GM21717 (cell line): ENCODE results near the gene ENHO.

Source experiments
- ATAC-seq: cut with Tn5 transposase; IDR thresholded peaks from one replicate; pipeline ENCODE4 v1.9.1; 2021; ENCODE audit warnings: mild to moderate bottlenecking, moderate library complexity; ENCODE audit not compliant: unreplicated experiment

ENHO gene

DNA sequence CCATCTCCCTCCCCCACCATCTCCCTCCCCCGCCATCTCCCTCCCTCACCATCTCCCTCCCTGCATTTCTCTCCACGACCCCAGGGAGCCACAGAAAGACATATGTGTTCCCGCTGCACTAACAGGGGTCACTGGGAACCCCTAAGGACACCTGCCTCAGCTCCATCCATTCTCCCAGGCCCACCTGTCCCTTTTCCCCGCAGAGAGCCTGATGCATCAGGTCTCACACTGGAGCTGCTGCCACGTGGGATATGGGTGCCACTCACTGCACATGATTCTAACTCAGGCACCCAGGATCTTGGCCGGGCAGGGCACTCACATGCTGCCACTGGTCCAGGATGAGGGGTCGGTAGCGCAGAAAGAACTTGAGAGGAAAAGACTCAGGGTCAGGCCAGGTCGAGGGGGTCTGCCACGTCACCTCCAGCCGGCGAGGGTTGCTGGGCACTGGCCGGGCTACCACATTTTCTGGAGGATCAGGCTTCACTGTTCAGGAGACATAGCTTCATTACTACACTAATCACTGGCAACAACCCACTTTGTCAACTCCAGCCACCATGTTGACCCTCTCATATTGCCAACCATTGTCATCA lies 33.2 kb upstream of the ENHO start:
- ATAC-seq, result no peak

- ATAC-seq, result no peak
These were observed 32.7 kb upstream of the ENHO start for GRCh38 chr9:34555500-34555899.

GRCh38 chr9:34555002-34555348 lies 32.2 kb upstream of the ENHO start:
- no peak for ATAC-seq

- ATAC-seq, result no peak
These were observed 31.6 kb upstream of the ENHO start for GRCh38 chr9:34554211-34555001.

- no peak for ATAC-seq
These were observed 30.8 kb upstream of the ENHO start for GRCh38 chr9:34553511-34554021.

GRCh38 chr9:34552986-34553385 lies 30.2 kb upstream of the ENHO start:
- no peak for ATAC-seq

DNA sequence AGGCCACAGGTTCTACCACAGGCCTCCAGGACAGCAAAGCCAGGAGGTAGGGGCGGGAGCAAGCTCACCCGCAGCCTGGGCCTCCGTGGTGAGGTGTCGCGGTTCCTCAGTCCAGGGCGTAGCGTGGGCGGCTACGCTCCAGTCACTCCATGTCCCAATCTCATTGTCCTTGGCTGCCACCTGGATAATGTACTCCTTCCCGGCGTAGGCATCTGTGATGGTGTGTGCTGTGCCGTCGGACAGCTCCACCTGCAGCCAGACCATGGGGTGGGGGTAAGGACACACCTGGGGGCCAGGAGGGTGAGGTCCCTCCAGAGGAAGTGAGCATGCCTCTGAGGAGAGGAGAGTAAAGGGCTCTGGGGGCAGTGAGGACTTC lies 29.8 kb upstream of the ENHO start:
- ATAC-seq, result no peak

- ATAC-seq, result no peak
These were observed 29.2 kb upstream of the ENHO start for GRCh38 chr9:34551751-34552605.

DNA sequence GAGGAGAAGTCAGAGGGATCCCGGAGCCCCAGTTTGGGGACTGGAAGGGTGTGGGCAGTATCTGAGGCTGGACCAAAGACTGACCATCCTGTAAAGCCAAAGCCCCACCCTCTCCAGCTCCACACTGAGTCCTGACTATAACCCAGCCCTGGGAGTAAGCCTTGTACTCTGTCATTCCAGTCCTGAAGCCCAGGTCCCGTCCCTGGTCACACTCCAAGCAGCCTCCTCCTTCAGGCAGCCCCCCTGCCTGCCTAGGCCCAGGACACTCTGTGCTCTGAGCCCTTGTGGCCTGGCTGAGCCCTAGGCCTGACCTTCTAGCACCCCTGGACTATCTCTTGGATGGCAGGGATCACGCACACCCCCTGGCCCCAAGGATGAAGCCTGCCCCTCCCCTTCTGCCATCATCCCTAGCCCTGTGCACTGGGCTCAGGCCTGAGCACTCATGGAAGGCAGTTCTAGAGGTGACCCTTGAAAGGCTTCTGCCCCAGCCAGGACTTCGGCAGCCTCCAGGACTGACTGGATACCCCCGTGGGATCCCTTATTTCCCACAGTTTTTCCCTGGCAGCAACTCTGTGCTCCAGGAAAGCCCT lies 28.0 kb upstream of the ENHO start:
- ATAC-seq, result no peak

GRCh38 chr9:34550016-34550680 lies 27.4 kb upstream of the ENHO start:
- no peak for ATAC-seq

DNA sequence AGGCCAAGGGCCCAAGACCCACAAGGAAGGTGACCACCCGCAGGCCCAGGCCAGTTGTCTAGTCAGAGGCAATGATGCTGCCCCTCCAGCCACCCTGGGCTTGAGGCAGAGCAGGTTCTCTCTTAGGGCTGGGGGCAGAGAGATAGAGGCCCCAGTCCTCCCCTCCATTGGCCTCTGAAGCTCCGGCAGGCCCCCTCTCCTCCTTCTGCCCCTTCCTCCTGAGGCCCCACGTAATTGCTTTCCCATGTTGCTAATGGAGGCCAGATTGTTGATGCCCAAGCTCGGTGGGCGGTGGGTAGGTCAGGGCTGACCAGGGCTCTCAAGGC lies 26.6 kb upstream of the ENHO start:
- no peak for ATAC-seq

DNA sequence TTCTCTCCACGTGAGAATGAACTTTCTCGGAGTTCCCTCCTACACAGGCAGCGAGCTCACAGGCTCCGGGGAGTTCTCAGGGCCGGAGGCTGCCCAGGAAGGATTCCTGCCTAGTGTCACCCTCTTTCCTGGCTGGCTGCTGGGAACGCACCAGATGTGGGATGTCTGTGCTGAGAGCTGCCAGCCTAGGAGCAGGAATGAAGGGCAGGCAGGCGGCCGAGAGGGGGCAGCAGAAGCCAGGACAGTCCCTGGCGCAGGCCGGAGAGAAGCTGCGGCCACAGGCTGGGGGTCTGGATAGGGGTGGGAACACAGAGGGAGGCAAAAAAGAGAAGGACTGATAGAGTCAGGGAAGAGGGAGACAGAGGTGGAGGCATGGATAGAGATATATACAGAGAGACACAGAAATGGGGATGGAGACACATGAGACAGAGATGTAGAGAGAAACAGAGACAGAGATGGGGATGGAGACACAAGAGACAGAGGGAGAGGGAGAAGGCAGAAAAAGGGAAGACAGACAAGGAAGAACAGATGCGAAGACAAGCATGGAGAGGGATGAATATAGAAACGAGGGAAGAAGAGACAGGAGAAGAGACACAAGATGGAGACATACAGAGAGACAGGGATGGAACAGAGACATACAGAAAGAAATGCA lies 25.3 kb upstream of the ENHO start:
- no peak for ATAC-seq

GRCh38 chr9:34546834-34547827 lies 24.3 kb upstream of the ENHO start:
- ATAC-seq, result no peak

DNA sequence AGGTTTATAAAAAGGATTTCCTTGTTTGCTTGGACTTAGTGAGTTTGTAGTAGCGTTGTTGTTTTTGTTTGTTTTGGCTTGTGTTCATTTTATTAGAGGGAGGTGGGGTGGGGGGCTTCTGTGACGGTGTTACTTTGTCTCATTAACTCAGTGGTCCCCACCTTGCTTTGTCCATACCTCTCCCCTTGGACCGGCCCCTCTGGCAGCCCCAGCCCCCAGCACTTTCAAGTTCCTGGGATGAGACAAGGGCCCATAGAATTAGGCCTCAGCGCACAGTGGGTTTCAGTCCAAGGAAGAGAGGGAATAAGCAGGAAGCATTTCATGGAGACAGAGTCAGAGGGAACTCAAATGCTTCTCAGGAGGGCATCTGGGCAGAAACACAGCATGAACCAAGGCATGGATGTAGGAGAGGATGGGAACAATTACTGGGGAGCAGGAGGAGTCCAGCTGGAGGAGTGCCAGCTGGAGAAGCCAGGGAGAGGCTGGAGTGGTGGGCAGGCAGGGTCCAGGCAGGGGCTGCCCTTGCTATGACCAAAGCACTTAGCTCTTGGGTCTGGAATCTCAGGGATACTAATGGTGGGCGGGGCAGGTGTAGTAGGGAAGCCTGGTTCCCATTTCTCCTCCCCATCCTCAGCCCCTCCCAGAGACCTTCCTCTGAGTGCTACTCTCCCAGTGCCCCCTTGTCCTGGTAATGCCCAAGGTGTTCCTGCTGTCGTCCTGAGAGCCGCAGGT lies 23.5 kb upstream of the ENHO start:
- ATAC-seq, result no peak

GRCh38 chr9:34545497-34545896 lies 22.7 kb upstream of the ENHO start:
- no peak for ATAC-seq

- no peak for ATAC-seq
These were observed 21.2 kb upstream of the ENHO start for GRCh38 chr9:34544035-34544434.

GRCh38 chr9:34541540-34541939 lies 18.8 kb upstream of the ENHO start:
- no peak for ATAC-seq

GRCh38 chr9:34540827-34541226 lies 18.0 kb upstream of the ENHO start:
- ATAC-seq, result no peak

GRCh38 chr9:34536685-34537084 lies 13.9 kb upstream of the ENHO start:
- ATAC-seq, result no peak
